ENCODE results near the gene HORMAD2. TPM values are rescaled to one million over a fixed set of nuclear protein-coding genes. Genes with fewer than 3 reads are reported as not detected.
A peak's percentile ranks its signal among the peaks of the same experiment; 100 is the strongest.

HORMAD2 gene
- total RNA-seq, 6 donors from 2014 or later: 0.80 TPM; not detected in 5

DNA sequence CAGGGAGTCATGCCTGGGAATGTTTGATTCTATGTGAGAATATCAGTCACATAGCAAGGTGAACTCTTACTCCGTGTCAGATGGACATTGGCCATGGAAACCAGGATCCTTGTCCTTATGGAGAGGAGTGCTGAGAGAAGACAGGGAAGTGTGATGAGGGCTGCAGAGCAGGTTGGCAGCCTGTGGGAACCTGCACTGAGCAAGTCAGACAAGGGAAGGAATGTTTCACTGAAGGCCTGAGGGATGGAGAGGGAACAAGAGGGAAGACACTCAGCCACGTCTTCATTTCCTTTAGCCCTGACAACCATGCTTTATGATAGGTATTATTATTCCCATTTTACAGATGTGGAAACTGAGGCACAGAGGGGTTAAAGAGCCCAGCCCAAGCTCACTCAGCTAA, 38.4 kb upstream of the HORMAD2 start:
- no peak for DNase-seq
- no peak for TF ChIP-seq POLR2AphosphoS5 (IDR thresholded peaks at IDR 0.05)
- TF ChIP-seq, protein P1, sequence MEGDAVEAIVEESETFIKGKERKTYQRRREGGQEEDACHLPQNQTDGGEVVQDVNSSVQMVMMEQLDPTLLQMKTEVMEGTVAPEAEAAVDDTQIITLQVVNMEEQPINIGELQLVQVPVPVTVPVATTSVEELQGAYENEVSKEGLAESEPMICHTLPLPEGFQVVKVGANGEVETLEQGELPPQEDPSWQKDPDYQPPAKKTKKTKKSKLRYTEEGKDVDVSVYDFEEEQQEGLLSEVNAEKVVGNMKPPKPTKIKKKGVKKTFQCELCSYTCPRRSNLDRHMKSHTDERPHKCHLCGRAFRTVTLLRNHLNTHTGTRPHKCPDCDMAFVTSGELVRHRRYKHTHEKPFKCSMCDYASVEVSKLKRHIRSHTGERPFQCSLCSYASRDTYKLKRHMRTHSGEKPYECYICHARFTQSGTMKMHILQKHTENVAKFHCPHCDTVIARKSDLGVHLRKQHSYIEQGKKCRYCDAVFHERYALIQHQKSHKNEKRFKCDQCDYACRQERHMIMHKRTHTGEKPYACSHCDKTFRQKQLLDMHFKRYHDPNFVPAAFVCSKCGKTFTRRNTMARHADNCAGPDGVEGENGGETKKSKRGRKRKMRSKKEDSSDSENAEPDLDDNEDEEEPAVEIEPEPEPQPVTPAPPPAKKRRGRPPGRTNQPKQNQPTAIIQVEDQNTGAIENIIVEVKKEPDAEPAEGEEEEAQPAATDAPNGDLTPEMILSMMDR (IDR thresholded peaks at IDR 0.05): no peak
- no peak for TF ChIP-seq POLR2A (IDR thresholded peaks at IDR 0.05)
- TF ChIP-seq EP300 (IDR thresholded peaks at IDR 0.05): no peak

DNA sequence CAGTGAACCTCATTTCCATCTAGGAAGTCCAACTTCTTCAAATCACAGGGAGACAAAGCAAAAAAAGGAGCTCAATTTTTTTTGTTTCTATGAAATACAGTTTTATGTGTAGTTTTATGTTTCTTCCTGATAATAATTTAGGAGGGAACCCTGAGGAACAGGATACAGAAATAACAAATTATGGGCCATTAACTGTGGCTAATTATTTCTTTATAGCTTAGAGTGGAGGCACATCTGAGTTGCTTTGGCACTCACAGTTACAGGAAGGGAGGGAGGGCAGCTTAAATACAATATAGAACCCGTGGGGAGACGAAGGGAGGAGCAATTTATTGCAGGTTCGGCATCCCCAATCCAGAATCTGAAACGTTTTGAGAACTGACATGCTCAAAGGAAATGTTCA, 37.1 kb upstream of the HORMAD2 start:
- DNase-seq: no peak
- H3K27me3 ChIP-seq: no peaks in the 10 kb centered on the region
- H3K4me3 ChIP-seq: no peak overlapping the region
- WGBS, 2 donors: 46 to 51% methylated on average over 4 of the region's 4 CpGs
- H3K27ac ChIP-seq: no peak overlapping the region
- H3K36me3 ChIP-seq: no peaks in the 10 kb centered on the region
- H3K4me1 ChIP-seq: peaks cover 0 to 18% (median 7%) of the 10 kb centered on the region in 4 donors
- no peak for ATAC-seq (ENCODE audit: low FRiP score in 2 of 2)
- no peaks in the 10 kb centered on the region for H3K9me3 ChIP-seq
- TF ChIP-seq POLR2AphosphoS5 (IDR thresholded peaks at IDR 0.05) (no peak), POLR2A (IDR thresholded peaks at IDR 0.05) (no peak)
- TF ChIP-seq, protein P1 (IDR thresholded peaks at IDR 0.05): no peak

More for the DNA sequence above, 38.4 kb upstream of the HORMAD2 start:
- H3K27ac ChIP-seq: no peak overlapping the region
- H3K4me3 ChIP-seq: no peak overlapping the region
- H3K36me3 ChIP-seq: no peaks in the 10 kb centered on the region
- H3K27me3 ChIP-seq: no peaks in the 10 kb centered on the region
- H3K9me3 ChIP-seq: no peaks in the 10 kb centered on the region
- H3K4me1 ChIP-seq: peaks cover 0 to 18% (median 6%) of the 10 kb centered on the region in 4 donors
- 90 to 100% methylated on average over 2 of the region's 2 CpGs for WGBS, 2 donors
- ATAC-seq (ENCODE audit: low FRiP score in 2 of 2): no peak

DNA sequence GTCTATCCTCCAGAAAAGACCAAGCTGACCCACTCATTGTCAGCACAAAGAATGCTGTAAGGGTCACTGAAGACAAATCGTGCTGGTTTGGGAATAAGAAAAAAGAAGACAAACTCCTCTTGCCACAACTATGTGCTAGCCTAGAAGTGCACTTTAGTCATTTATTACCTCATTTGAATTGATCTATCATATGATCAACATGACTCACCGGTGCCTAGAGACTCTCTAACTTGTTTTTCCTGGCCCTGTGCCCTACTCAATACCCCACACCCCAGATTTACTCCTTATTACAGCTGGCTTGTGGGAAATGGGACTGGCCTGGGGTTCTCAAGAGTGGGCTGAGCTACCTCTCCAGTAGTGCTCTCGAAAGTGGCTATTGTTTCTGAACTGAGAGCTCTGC, 35.9 kb upstream of the HORMAD2 start:
- Histone ChIP-seq H3K36me3 (no peaks in the 10 kb centered on the region), H3K27ac (peak overlapping the region in 2 of 4 donors; percentile 9 to 53), H3K4me1 (peaks cover 0 to 18% (median 5%) of the 10 kb centered on the region in 4 donors), H3K4me3 (no peak overlapping the region), H3K27me3 (no peaks in the 10 kb centered on the region), H3K9me3 (no peaks in the 10 kb centered on the region)
- ATAC-seq (ENCODE audit: low FRiP score in 2 of 2) (peak in 1 of 2 donors; percentile 84), DNase-seq (peak in 1 of 2 donors; percentile 77)
- TF ChIP-seq EP300 (IDR thresholded peaks at IDR 0.05): peak in 2 of 4 donors; percentile 11 to 72
- TF ChIP-seq, protein P1 (IDR thresholded peaks at IDR 0.05): no peak
- TF ChIP-seq POLR2A (IDR thresholded peaks at IDR 0.05): no peak
- no peak for TF ChIP-seq POLR2AphosphoS5 (IDR thresholded peaks at IDR 0.05)
- WGBS, 2 donors: 55 to 65% methylated on average over 3 of the region's 3 CpGs

DNA sequence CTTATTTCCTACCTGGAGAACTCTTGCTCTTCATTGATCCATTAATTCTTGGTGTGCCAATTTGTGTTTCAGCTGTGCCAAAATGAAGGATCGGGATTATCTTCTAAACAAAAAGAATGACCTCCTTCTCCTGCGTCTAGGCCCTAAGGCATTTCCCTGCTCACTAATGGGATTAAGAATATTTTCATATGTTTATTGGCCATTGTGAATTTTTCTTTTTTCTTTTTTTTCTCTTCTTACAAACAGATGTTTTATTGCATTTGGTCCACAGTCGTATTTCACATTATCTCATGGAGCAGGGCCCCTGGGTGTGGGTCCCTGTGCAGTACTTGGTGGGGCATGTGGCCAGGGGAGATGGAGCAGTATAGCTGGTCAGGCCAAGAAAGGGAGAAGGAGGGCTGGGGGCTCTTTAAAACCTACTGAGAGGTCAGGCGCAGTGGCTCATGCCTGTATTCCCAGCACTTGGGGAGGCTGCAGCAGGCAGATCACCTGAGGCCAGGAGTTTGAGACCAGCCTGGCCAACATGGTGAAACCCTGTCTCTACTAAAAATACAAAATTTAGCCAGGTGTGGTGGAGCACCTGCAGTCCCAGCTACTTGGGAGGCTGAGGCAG, 35.3 kb upstream of the HORMAD2 start:
- Histone ChIP-seq H3K27me3 (no peaks in the 10 kb centered on the region), H3K4me3 (no peak overlapping the region), H3K27ac (peak overlapping the region in 2 of 4 donors; percentile 19 to 53), H3K4me1 (peaks cover 0 to 18% (median 5%) of the 10 kb centered on the region in 4 donors), H3K9me3 (no peaks in the 10 kb centered on the region), H3K36me3 (no peaks in the 10 kb centered on the region)
- 91 to 93% methylated on average over 4 of the region's 4 CpGs for WGBS, 2 donors
- DNase-seq (no peak), ATAC-seq (ENCODE audit: low FRiP score in 2 of 2) (no peak)
- TF ChIP-seq POLR2AphosphoS5 (IDR thresholded peaks at IDR 0.05) (no peak), POLR2A (IDR thresholded peaks at IDR 0.05) (no peak), EP300 (IDR thresholded peaks at IDR 0.05) (no peak)
- TF ChIP-seq, protein P1 (IDR thresholded peaks at IDR 0.05): no peak

DNA sequence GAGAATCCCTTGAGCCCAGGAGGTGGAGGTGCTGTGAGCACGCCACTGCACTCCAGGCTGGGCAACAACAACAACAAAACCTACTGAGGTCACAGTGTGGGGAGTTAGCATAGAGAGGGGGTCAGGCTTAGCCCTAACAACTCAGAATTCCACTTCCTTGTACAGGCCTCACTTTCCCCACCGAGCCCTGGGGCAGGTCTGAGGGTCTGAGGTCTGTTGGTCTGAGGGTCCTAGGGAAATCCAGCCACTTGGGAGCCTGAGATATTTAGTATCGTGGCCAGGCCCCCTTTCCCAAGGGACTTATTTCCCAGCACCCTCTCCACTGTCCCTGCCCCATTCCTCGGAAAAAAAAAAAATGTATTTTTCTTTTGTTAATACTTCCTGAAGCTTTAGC, 34.8 kb upstream of the HORMAD2 start:
- H3K4me1 ChIP-seq: peaks cover 0 to 18% (median 5%) of the 10 kb centered on the region in 4 donors
- no peaks in the 10 kb centered on the region for H3K27me3 ChIP-seq
- no peaks in the 10 kb centered on the region for H3K9me3 ChIP-seq
- peak overlapping the region in 2 of 4 donors; percentile 19 to 53 for H3K27ac ChIP-seq
- H3K4me3 ChIP-seq: no peak overlapping the region
- no peak for ATAC-seq (ENCODE audit: low FRiP score in 2 of 2)
- TF ChIP-seq EP300 (IDR thresholded peaks at IDR 0.05) (no peak), POLR2A (IDR thresholded peaks at IDR 0.05) (no peak), POLR2AphosphoS5 (IDR thresholded peaks at IDR 0.05) (no peak)
- TF ChIP-seq, protein P1 (IDR thresholded peaks at IDR 0.05): no peak
- no peaks in the 10 kb centered on the region for H3K36me3 ChIP-seq
- DNase-seq: no peak
- WGBS, 2 donors: 74 to 80% methylated on average over 3 to 4 of the region's 4 CpGs
